DOHH2 (cell line): ENCODE measurements around the gene GRAP.
A peak's percentile ranks its signal among the peaks of the same experiment; 100 is the strongest.

Experiments
- H3F3A ChIP-seq: fragments of 200-600 bp; sonication (generic), shearing (Covaris generic); 2 replicates; pipeline ENCODE4 v1.6.0; 2016; ENCODE audit warnings: antibody characterized with exemption, mild to moderate bottlenecking; ENCODE audit not compliant: control insufficient read depth, insufficient read depth
- H3K27ac ChIP-seq: fragments of 200-600 bp; sonication (generic); 2 replicates; pipeline ENCODE4 v1.5.1; 2014; ENCODE audit warnings: low read depth, mild to moderate bottlenecking, low read length, moderate library complexity
- H3K27me3 ChIP-seq: fragments of 200-600 bp; sonication (generic); 2 replicates; pipeline ENCODE4 v1.6.1; 2014; ENCODE audit warnings: mild to moderate bottlenecking, low read length, mixed read lengths; ENCODE audit not compliant: control insufficient read depth
- H3K36me3 ChIP-seq: fragments of 200-600 bp; sonication (generic); 2 replicates; pipeline ENCODE4 v1.6.1; 2014; ENCODE audit warnings: mild to moderate bottlenecking, low read length, moderate library complexity, mixed read lengths; ENCODE audit not compliant: control insufficient read depth
- H3K4me1 ChIP-seq: fragments of 200-600 bp; sonication (generic); 2 replicates; pipeline ENCODE4 v1.6.1; 2014; ENCODE audit warnings: mild to moderate bottlenecking, low read length, mixed read lengths; ENCODE audit not compliant: control insufficient read depth
- H3K4me2 ChIP-seq: fragments of 200-600 bp; sonication (generic); 2 replicates; pipeline ENCODE4 v1.6.0; 2014; ENCODE audit warnings: mild to moderate bottlenecking, low read length, moderate library complexity
- H3K4me3 ChIP-seq: fragments of 200-600 bp; sonication (generic); 2 replicates; pipeline ENCODE4 v1.5.1; 2014; ENCODE audit warnings: mild to moderate bottlenecking, low read length, mixed read lengths
- H3K79me2 ChIP-seq: fragments of 200-600 bp; sonication (generic); 2 replicates; pipeline ENCODE4 v1.6.1; 2014; ENCODE audit warnings: mild to moderate bottlenecking, low read length, mixed read lengths; ENCODE audit not compliant: control insufficient read depth
- H3K9me2 ChIP-seq: fragments of 200-600 bp; sonication (generic); replicated peaks from 2 replicates; pipeline ENCODE4 v1.6.1; 2014; ENCODE audit warnings: mild to moderate bottlenecking, low read length, mixed read lengths; ENCODE audit not compliant: control insufficient read depth
- H3K9me3 ChIP-seq: fragments of 200-600 bp; sonication (generic); 2 replicates; pipeline ENCODE4 v1.6.1; 2014; ENCODE audit warnings: antibody characterized with exemption, low read length, mixed read lengths; ENCODE audit not compliant: control insufficient read depth, insufficient read depth
- H4K20me1 ChIP-seq: fragments of 200-600 bp; sonication (generic); 2 replicates; pipeline ENCODE4 v1.6.0; 2014; ENCODE audit warnings: low read depth, mild to moderate bottlenecking, antibody characterized with exemption, low read length, moderate library complexity; ENCODE audit not compliant: control insufficient read depth, insufficient read depth
- EZH2phosphoT487 ChIP-seq: fragments of 200-600 bp; sonication (generic); IDR thresholded peaks from 2 replicates; pipeline ENCODE4 v1.6.1; 2017; ENCODE audit warnings: borderline replicate concordance, mild to moderate bottlenecking, antibody characterized with exemption, low read length, moderate library complexity, mixed read lengths
- TF ChIP-seq, protein P1 (sequence below): fragments of 200-600 bp; sonication (generic); IDR thresholded peaks from one replicate; pipeline ENCODE4 v1.5.1; 2014; ENCODE audit warnings: antibody characterized with exemption, mild to moderate bottlenecking, low read depth, low read length; ENCODE audit not compliant: poor library complexity, severe bottlenecking

The GRAP gene

DNA sequence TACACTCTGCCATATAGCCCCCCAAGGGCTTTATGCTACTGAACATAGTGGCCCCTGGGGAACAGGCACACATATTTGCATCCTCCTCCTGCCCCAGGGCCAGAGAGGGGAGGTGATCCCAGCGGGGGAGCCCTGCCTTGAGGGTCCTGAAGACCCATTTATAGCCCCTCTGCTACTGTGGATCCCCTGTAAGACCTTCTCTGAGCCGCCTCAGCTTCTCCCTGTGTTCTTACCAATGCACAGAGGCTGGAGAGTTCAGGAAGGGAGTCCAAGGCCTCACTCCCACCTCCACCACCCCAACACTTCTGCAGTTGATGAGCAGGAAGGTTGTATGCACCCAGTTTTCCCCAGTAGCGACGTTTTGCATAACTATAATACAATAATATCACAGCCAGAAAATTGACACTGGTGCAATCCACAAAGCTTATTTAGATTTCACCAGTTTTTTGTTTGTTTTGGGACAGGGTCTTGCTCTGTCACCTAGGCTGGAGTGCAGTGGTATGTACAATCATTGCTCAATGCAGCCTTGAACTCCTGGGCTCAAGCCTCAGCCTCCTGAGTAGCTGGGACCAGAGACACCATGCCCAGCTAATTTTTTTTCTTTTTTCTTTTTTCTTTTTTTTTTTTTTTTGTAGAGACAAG lies 40.8 kb downstream of the GRAP start:
- Histone ChIP-seq H3K4me1 (peaks cover 40% of the 10 kb centered on the region), H3K4me3 (no peak overlapping the region), H3K36me3 (peaks cover 25% of the 10 kb centered on the region), H3K4me2 (no peak overlapping the region), H4K20me1 (peaks cover 6% of the 10 kb centered on the region; the same call in 1 of the 2 replicates), H3K27ac (no peak overlapping the region), H3K9me2 (no peaks in the 10 kb centered on the region), H3K27me3 (no peaks in the 10 kb centered on the region), H3K79me2 (peaks cover 25% of the 10 kb centered on the region), H3F3A (peaks cover 13% of the 10 kb centered on the region), H3K9me3 (no peaks in the 10 kb centered on the region)
- no peak for TF ChIP-seq EZH2phosphoT487
- TF ChIP-seq, protein P1, sequence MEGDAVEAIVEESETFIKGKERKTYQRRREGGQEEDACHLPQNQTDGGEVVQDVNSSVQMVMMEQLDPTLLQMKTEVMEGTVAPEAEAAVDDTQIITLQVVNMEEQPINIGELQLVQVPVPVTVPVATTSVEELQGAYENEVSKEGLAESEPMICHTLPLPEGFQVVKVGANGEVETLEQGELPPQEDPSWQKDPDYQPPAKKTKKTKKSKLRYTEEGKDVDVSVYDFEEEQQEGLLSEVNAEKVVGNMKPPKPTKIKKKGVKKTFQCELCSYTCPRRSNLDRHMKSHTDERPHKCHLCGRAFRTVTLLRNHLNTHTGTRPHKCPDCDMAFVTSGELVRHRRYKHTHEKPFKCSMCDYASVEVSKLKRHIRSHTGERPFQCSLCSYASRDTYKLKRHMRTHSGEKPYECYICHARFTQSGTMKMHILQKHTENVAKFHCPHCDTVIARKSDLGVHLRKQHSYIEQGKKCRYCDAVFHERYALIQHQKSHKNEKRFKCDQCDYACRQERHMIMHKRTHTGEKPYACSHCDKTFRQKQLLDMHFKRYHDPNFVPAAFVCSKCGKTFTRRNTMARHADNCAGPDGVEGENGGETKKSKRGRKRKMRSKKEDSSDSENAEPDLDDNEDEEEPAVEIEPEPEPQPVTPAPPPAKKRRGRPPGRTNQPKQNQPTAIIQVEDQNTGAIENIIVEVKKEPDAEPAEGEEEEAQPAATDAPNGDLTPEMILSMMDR: no peak

- no peaks in the 10 kb centered on the region for H3K27me3 ChIP-seq
- peaks cover 40% of the 10 kb centered on the region for H3K4me1 ChIP-seq
- H3K79me2 ChIP-seq: peaks cover 25% of the 10 kb centered on the region
- peaks cover 6% of the 10 kb centered on the region; the same call in 1 of the 2 replicates for H4K20me1 ChIP-seq
- H3K9me3 ChIP-seq: no peaks in the 10 kb centered on the region
- H3K9me2 ChIP-seq: no peaks in the 10 kb centered on the region
- no peak overlapping the region for H3K27ac ChIP-seq
- TF ChIP-seq EZH2phosphoT487: no peak
- TF ChIP-seq, protein P1: no peak
- H3K4me2 ChIP-seq: peak overlapping the region; percentile 79
- H3K36me3 ChIP-seq: peaks cover 25% of the 10 kb centered on the region
- peak overlapping the region; percentile 84 for H3K4me3 ChIP-seq
- peaks cover 13% of the 10 kb centered on the region for H3F3A ChIP-seq
Measured at GRCh38 chr17:19005137-19005773, 41.5 kb downstream of the GRAP start.

DNA sequence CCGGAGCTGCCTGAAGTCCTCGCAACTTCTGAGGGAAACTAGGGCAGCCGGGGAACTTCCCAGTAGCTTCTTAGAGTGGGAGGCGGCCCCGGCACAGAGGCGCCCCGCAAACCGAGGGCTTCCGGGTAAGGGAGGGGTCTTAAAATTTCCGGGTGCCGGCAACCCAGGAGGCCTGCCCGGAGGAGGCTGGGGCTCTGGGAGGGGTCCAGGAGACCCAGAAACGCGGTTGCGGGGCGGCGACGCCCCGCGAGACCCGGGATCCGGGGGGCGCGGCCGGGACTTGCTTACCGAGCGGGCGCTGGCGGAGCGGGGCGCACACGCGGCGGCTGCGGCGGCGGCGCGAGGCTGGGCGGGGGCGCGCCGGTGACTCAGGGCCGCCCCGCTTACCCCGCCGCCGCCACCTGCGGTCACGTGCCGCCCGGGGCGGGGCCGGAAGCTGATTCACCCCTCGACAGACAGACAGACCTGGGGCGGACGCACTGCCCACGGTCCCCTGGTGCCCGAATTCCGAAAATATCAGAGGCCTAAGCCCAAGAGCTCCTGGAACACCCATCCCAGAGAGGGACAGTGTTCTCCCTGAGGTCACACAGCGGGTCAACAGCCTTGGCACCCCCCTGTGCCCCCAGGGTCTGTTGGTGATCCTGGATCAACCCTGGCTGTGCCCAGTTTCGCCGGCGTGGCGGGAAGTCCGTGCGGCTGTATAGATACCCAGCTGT lies 42.2 kb downstream of the GRAP start, which contains the start of gene FAM83G:
Gene FAM83G, minus strand, starts transcription at position 344 of the 716 bp plus-strand sequence. CDS start 723 bp downstream, outside the sequence.
- Histone ChIP-seq H3F3A (peaks cover 13% of the 10 kb centered on the region), H3K4me1 (peaks cover 40% of the 10 kb centered on the region), H3K4me2 (peak within 1 kb of the TSS; percentile 79), H4K20me1 (peaks cover 6% of the 10 kb centered on the region; the same call in 1 of the 2 replicates), H3K9me2 (no peaks in the 10 kb centered on the region), H3K9me3 (no peaks in the 10 kb centered on the region), H3K27me3 (no peaks in the 10 kb centered on the region), H3K27ac (peak within 1 kb of the TSS; percentile 31; the same call in 1 of the 2 replicates), H3K4me3 (peak within 1 kb of the TSS; percentile 84), H3K79me2 (peaks cover 25% of the 10 kb centered on the region), H3K36me3 (peaks cover 25% of the 10 kb centered on the region)
- no peak for TF ChIP-seq EZH2phosphoT487
- TF ChIP-seq, protein P1: no peak
